Mucosa of stomach (tissue), 1 donor: Measurements from ENCODE around the gene MYMX.
A peak's percentile ranks its signal among the peaks of the same experiment; 100 is the strongest.

Experiments used
- H3K27me3 ChIP-seq: one replicate; pipeline ENCODE4 v1.7.0; 2013; ENCODE audit warnings: mild to moderate bottlenecking, low read length; ENCODE audit not compliant: control insufficient read depth, insufficient read depth
- H3K36me3 ChIP-seq: one replicate; pipeline ENCODE4 v1.7.0; 2013; ENCODE audit warnings: low read length; ENCODE audit not compliant: control insufficient read depth, insufficient read depth
- H3K4me1 ChIP-seq: one replicate; pipeline ENCODE4 v1.7.0; 2013; ENCODE audit warnings: mild to moderate bottlenecking, low read length; ENCODE audit not compliant: control insufficient read depth, insufficient read depth
- H3K4me3 ChIP-seq: one replicate; pipeline ENCODE4 v1.7.0; 2013; ENCODE audit warnings: low read length
- H3K9ac ChIP-seq: one replicate; pipeline ENCODE4 v1.7.0; 2013; ENCODE audit warnings: mild to moderate bottlenecking, low read length, moderate library complexity
- H3K9me3 ChIP-seq: one replicate; pipeline ENCODE4 v1.7.0; 2013; ENCODE audit warnings: mild to moderate bottlenecking, low read length, moderate library complexity; ENCODE audit not compliant: control insufficient read depth
- donor health status: Pancreatic carcinoma.

Gene MYMX

GRCh38 chr6:44253307-44254101 lies 36.8 kb downstream of the MYMX start:
- H3K9me3 ChIP-seq = no peaks in the 10 kb centered on the region
- no peaks in the 10 kb centered on the region for H3K27me3 ChIP-seq
- H3K9ac ChIP-seq = no peak overlapping the region
- no peak overlapping the region for H3K4me3 ChIP-seq
- peaks cover 24% of the 10 kb centered on the region for H3K36me3 ChIP-seq
- peaks cover 35% of the 10 kb centered on the region for H3K4me1 ChIP-seq

- Histone ChIP-seq H3K36me3 (peaks cover 24% of the 10 kb centered on the region), H3K4me1 (peaks cover 26% of the 10 kb centered on the region)
These were observed 37.7 kb downstream of the MYMX start for GRCh38 chr6:44254191-44255104.

DNA sequence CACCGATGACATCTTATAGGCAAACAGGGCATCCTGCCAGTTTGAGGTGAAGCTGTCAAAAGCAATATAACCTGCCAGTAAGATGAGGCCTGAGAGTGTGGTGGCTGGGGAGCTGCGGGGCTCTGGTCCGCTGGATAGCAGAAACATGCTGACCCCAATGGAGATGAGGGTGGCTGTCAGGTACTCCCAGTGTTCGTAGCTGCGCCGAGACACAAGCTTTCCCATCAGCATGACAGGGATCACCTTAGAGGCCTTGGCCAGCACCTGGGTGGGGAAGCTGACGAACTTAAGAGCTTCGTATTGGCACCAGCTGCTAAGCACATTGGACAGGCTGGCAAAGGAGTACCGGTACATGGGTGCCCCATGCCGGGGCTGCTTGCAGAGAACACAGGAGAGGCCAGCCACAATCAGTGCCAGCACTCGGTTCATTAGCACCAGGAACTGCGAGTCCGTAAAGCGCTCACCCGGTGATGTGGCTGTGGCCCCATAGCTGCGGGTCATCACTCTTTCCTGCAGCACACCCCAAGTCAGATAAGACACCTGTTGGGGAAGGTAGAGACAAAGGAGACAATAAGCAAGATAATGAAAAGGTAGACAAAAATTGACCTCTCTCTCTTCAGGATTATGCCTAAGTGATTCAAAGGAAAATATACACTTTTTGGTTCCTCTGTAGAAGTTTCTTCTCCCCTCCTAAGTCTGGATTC lies 38.5 kb downstream of the MYMX start:
- Histone ChIP-seq H3K4me3 (no peak overlapping the region), H3K9ac (no peak overlapping the region), H3K36me3 (peaks cover 24% of the 10 kb centered on the region), H3K9me3 (no peaks in the 10 kb centered on the region), H3K27me3 (no peaks in the 10 kb centered on the region), H3K4me1 (peaks cover 26% of the 10 kb centered on the region)

More at GRCh38 chr6:44254191-44255104, 37.7 kb downstream of the MYMX start:
- no peak overlapping the region for H3K4me3 ChIP-seq
- H3K9ac ChIP-seq = no peak overlapping the region
- H3K9me3 ChIP-seq = no peaks in the 10 kb centered on the region
- no peaks in the 10 kb centered on the region for H3K27me3 ChIP-seq

- H3K9me3 ChIP-seq = no peaks in the 10 kb centered on the region
- H3K9ac ChIP-seq = peak overlapping the region; percentile 84
- H3K27me3 ChIP-seq = no peaks in the 10 kb centered on the region
- peaks cover 20% of the 10 kb centered on the region for H3K36me3 ChIP-seq
- peak overlapping the region; percentile 75 for H3K4me3 ChIP-seq
- H3K4me1 ChIP-seq = peaks cover 26% of the 10 kb centered on the region
These were observed 39.4 kb downstream of the MYMX start for GRCh38 chr6:44255871-44256774.

DNA sequence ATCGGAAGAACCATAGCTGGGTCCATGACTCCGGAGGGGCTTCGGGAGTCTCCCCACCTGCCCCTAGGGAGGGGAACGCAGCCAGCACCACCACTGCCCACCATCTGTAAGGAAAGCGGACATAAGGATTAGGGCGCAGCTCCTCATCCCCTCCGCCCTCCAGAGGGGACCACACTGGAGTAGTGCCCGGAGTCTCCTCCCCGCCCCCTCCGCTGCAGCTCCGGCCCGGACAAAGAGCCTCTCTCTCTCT lies 40.0 kb downstream of the MYMX start:
- Histone ChIP-seq H3K36me3 (peaks cover 16% of the 10 kb centered on the region), H3K4me3 (peak overlapping the region; percentile 75), H3K9me3 (no peaks in the 10 kb centered on the region), H3K4me1 (peaks cover 26% of the 10 kb centered on the region), H3K27me3 (no peaks in the 10 kb centered on the region), H3K9ac (peak overlapping the region; percentile 84)

- H3K4me3 ChIP-seq = peak within 1 kb of the TSS; percentile 75
- no peaks in the 10 kb centered on the region for H3K9me3 ChIP-seq
- H3K36me3 ChIP-seq = peaks cover 18% of the 10 kb centered on the region
- no peaks in the 10 kb centered on the region for H3K27me3 ChIP-seq
- H3K9ac ChIP-seq = peak within 1 kb of the TSS; percentile 84
- H3K4me1 ChIP-seq = peaks cover 29% of the 10 kb centered on the region
These were observed 40.5 kb downstream of the MYMX start, which contains the start of gene SLC35B2 for GRCh38 chr6:44257025-44257752. Gene SLC35B2 (minus strand): TSS chr6:44257528. CDS start chr6:44257410, 118 bp downstream.

DNA sequence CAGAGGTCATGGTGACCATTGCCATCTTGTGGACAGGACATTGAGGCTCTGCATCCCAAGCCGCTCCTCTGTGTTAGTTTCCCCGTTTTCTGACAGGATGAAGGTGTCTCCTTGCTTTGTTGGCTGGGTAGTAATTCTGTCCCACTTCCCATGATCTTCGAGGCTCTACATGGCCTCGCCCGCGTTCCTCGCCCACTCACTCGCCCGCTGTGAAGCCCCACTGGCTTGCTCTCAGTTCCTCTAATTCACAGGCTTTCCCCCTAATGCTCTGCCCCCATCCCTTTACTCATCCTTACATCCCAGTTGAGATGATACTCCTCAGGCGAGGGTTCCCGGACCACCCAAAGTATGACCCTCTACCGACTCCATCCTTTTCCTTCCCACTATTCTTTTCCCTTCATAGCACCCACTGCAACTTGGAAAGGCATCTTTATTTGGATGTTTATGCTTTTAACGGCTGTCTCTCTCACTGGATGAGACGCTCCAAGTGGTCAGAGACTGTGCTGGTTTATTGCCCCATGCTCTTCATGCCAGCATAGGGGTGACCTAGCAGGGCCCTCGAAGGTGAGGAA lies 41.1 kb downstream of the MYMX start:
- Histone ChIP-seq H3K4me1 (peaks cover 36% of the 10 kb centered on the region), H3K4me3 (no peak overlapping the region), H3K9ac (peak overlapping the region; percentile 49), H3K27me3 (no peaks in the 10 kb centered on the region), H3K36me3 (peaks cover 21% of the 10 kb centered on the region), H3K9me3 (no peaks in the 10 kb centered on the region)

GRCh38 chr6:44258325-44258863 lies 41.7 kb downstream of the MYMX start:
- Histone ChIP-seq H3K4me3 (no peak overlapping the region), H3K9me3 (no peaks in the 10 kb centered on the region), H3K27me3 (no peaks in the 10 kb centered on the region), H3K36me3 (peaks cover 21% of the 10 kb centered on the region), H3K4me1 (peaks cover 39% of the 10 kb centered on the region), H3K9ac (no peak overlapping the region)

DNA sequence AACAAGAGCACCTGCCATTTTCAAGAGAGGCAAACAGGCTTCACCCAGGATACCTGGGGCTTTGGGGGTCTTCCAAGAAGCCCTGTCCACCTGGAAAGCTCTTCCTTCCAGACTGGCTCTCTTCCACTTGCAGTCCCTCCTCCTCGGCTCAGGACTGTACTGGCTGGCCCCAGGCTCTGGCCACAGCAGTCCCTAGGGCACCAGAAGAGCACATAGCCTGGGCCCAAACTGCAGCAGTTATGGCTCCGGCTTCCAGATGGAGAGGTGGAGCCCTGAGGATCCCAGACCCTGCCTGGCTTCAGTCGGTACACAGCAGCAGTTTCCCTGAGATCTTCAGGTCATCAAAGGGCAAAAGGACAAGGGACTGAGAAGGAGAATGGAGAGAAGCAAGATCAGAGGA lies 42.2 kb downstream of the MYMX start:
- Histone ChIP-seq H3K36me3 (peaks cover 21% of the 10 kb centered on the region), H3K4me3 (no peak overlapping the region), H3K4me1 (peaks cover 42% of the 10 kb centered on the region), H3K9me3 (no peaks in the 10 kb centered on the region), H3K9ac (no peak overlapping the region), H3K27me3 (no peaks in the 10 kb centered on the region)

- Histone ChIP-seq H3K4me3 (no peak overlapping the region), H3K36me3 (peaks cover 11% of the 10 kb centered on the region), H3K27me3 (no peaks in the 10 kb centered on the region), H3K9me3 (no peaks in the 10 kb centered on the region), H3K9ac (no peak overlapping the region), H3K4me1 (peaks cover 49% of the 10 kb centered on the region)
These were observed 43.3 kb downstream of the MYMX start for GRCh38 chr6:44260011-44260410.
